Prostate gland (tissue), 2 donors: ENCODE measurements around the gene LPAR3.

Experiments used
- CTCF ChIP-seq, 4 experiments: fragments of 200-600 bp in 2 of 4; fragments of 450-650 bp in 2 of 4; sonication (generic) in 2 of 4; IDR thresholded peaks; 1 replicate in 3 of 4; 2 replicates in 1 of 4; pipeline ENCODE4 v1.5.1; 2016 to 2019; ENCODE audit warnings: antibody characterized with exemption in 4 of 4, mild to moderate bottlenecking in 2 of 4, moderate library complexity in 2 of 4
- POLR2A ChIP-seq: fragments of 450-650 bp; IDR thresholded peaks from one replicate; pipeline ENCODE4 v1.6.1; 2016; ENCODE audit warnings: antibody characterized with exemption, mild to moderate bottlenecking
- POLR2AphosphoS5 ChIP-seq: sonication (generic); formaldehyde crosslinking; IDR thresholded peaks from one replicate; pipeline ENCODE4 v1.6.1; 2017; ENCODE audit warnings: antibody characterized with exemption

DNA sequence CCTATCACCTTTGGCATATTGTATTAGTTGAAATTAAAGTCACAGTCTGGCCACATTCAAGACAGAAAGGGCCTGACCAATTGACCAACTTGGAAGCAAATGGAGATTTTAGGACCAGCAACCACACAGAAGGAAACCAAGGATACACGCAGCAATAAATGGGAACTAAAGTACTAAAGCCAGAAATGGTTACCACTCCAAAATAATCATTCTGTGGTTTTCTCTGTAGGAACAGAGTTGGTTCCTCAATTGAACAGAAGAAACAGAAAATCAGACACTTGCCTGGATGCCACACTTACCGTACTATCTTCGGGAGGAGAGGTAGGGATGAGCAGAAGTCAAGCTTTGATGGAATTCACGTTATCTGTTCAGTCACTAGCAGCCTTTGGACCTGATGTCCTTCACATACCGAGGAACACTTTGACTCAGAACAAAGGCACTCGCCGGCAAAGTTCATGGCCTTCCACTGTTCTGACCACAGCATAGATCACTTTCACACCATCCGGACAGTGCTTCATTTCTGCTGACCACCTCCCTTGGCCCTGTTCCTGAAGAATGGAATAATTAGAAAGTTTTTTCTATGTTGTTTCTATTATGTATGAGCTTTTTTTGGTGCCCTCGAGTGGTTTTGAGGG is 96.9 kb downstream of the LPAR3 start:
- TF ChIP-seq POLR2A = no peak
- no peak for TF ChIP-seq CTCF (IDR thresholded peaks at IDR 0.05)
- TF ChIP-seq POLR2AphosphoS5 = no peak
